PFSK-1 (cell line): ENCODE data around the gene ADGRE1.

Source experiments
- POLR2AphosphoS5 ChIP-seq: IDR thresholded peaks from 2 replicates; pipeline ENCODE4 v1.6.1; 2012; ENCODE audit warnings: low read depth, mild to moderate bottlenecking, control low read depth, low read length, moderate library complexity
- SIN3A ChIP-seq: IDR thresholded peaks from 2 replicates; pipeline ENCODE4 v1.6.1; 2012; ENCODE audit warnings: mild to moderate bottlenecking, low read length, moderate library complexity, borderline replicate concordance; ENCODE audit not compliant: insufficient read depth
- TAF1 ChIP-seq: IDR thresholded peaks from 2 replicates; pipeline ENCODE4 v1.6.1; 2012; ENCODE audit warnings: low read length, control low read depth, borderline replicate concordance; ENCODE audit not compliant: insufficient read depth
- TF ChIP-seq, protein P1 (sequence below), 2 experiments: IDR thresholded peaks; 2 replicates each; pipeline versions ENCODE4 v1.6.1 to v1.8.0; 2011 to 2012; ENCODE audit warnings: low read depth in 2 of 2, low read length in 2 of 2, control low read depth in 1 of 2, inconsistent platforms in 1 of 2, mild to moderate bottlenecking in 1 of 2, moderate library complexity in 1 of 2; ENCODE audit not compliant: insufficient read depth in 1 of 2

DNA sequence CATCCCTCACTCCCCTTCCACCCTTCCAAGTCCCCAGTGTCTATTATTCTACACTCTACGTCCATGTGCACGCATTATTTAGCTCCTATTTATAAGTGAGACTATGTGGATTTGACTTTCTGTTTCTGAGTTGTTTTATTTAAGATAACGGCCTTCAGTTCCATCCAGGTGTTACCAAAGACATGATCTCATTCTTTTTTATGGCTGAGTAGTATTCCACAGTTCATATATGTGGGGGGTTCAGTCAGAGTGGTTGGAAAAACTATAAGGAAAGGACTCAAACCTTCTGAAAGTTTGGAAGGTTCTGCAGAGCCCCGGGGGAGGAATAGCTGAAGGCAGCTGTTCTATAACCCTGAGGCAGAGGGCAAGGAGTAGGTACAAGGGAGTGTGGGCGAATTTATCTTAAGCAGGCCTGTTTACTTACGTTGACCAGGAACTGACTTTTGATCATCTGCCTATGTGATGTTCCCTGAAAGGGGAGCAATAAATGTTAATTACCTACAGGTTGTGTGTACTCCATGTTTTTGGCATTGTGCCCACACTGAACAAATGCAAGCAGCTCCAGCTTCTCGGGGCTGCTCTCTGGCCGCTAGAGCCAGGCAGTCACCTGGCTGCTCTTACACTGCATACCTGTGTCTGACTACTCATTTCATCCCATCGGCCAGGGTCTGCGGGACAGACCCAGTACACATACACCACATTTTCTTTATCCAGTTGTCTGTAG lies 13.5 kb upstream of the ADGRE1 start:
- TF ChIP-seq SIN3A, result no peak
- no peak for TF ChIP-seq TAF1
- TF ChIP-seq POLR2AphosphoS5, result no peak
- TF ChIP-seq, protein P1, sequence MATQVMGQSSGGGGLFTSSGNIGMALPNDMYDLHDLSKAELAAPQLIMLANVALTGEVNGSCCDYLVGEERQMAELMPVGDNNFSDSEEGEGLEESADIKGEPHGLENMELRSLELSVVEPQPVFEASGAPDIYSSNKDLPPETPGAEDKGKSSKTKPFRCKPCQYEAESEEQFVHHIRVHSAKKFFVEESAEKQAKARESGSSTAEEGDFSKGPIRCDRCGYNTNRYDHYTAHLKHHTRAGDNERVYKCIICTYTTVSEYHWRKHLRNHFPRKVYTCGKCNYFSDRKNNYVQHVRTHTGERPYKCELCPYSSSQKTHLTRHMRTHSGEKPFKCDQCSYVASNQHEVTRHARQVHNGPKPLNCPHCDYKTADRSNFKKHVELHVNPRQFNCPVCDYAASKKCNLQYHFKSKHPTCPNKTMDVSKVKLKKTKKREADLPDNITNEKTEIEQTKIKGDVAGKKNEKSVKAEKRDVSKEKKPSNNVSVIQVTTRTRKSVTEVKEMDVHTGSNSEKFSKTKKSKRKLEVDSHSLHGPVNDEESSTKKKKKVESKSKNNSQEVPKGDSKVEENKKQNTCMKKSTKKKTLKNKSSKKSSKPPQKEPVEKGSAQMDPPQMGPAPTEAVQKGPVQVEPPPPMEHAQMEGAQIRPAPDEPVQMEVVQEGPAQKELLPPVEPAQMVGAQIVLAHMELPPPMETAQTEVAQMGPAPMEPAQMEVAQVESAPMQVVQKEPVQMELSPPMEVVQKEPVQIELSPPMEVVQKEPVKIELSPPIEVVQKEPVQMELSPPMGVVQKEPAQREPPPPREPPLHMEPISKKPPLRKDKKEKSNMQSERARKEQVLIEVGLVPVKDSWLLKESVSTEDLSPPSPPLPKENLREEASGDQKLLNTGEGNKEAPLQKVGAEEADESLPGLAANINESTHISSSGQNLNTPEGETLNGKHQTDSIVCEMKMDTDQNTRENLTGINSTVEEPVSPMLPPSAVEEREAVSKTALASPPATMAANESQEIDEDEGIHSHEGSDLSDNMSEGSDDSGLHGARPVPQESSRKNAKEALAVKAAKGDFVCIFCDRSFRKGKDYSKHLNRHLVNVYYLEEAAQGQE (IDR thresholded peaks at IDR 0.05; ENCODE audit: insufficient read depth in 1 of 2, low read depth in 2 of 2, low read length in 2 of 2), result no peak
